ENCODE measurements around the gene ZDHHC22. TPM values are rescaled to one million over a fixed set of nuclear protein-coding genes. Genes with fewer than 3 reads are reported as not detected.

The ZDHHC22 gene
- total and polyA plus RNA-seq, 2 experiments from 2014 or later: 17.6 to 32.1 TPM

DNA sequence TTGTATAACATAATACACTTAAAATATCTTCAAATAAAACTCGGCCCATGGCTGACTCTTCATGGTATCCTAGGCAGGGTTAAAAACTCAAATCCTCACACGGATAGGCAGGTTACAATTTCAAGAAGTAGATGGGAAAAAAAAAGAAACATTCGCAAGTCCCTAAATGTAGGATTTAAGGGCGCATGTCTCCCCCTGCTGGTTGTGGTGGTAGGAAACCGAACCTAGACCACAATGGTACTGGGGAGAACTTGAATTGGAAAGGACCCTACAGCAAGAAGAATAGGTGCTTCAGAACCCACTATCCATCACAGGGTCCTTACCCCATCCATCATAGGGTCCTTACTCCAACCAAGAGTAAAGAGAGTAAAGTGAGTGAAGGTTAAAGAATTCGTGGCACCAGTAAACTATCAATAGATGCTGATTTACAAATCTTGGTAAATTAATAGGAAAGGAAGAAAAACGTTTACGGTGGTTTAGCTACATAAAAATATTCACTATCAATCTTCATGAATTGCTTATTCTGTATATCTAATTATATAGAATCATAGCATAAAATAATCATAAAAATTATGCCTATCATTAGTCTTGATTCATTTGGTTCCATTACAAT is 46.8 kb downstream of the ZDHHC22 start:
- Histone ChIP-seq H3K9me2 (ENCODE audit: insufficient read depth) (no peaks in the 10 kb centered on the region), H3K4me3 (no peak overlapping the region), H3K4me1 (ENCODE audit: insufficient read depth) (peaks cover 18% of the 10 kb centered on the region), H2AFZ (no peak overlapping the region), H3K4me2 (no peak overlapping the region), H3K79me2 (replicated peaks; ENCODE audit: insufficient read depth) (peaks cover 24% of the 10 kb centered on the region), H3K27me3 (ENCODE audit: insufficient read depth) (no peaks in the 10 kb centered on the region), H3K36me3 (ENCODE audit: insufficient read depth) (no peaks in the 10 kb centered on the region), H3F3A (replicated peaks; ENCODE audit: low read depth) (peaks cover 7% of the 10 kb centered on the region; the same call in 1 of the 2 replicates), H4K20me1 (replicated peaks; ENCODE audit: insufficient read depth) (no peaks in the 10 kb centered on the region), H3K27ac (ENCODE audit: low read depth) (no peak overlapping the region)
- Mint-ChIP-seq H3K27ac (no peak overlapping the region), H3K27me3 (ENCODE audit: insufficient read depth, low read depth, poor library complexity) (peaks cover 8% of the 10 kb centered on the region), H3K36me3 (ENCODE audit: low read depth) (peaks cover 11% of the 10 kb centered on the region; the same call in 2 of the 3 replicates), H3K9me3 (peaks cover 21% of the 10 kb centered on the region), H3K4me1 (peaks cover 33% of the 10 kb centered on the region), H3K4me3 (no peak overlapping the region)
- ATAC-seq: peak; percentile 17
- peak; percentile 96 for DNase-seq (ENCODE audit: low spot score)
- TF ChIP-seq CTCF (conservative IDR thresholded peaks at IDR 0.05; ENCODE audit: low read depth in 2 of 2) (peak; percentile 94 to 98), CREB1 (CRISPR knock-in tag; IDR thresholded peaks at IDR 0.05; ENCODE audit: low read depth) (no peak)

- no peak overlapping the region for H2AFZ ChIP-seq
- Mint-ChIP-seq H3K4me1 (peaks cover 42% of the 10 kb centered on the region), H3K27me3 (ENCODE audit: insufficient read depth, low read depth, poor library complexity) (peaks cover 5% of the 10 kb centered on the region), H3K4me3 (no peak overlapping the region), H3K9me3 (peaks cover 21% of the 10 kb centered on the region), H3K27ac (no peak overlapping the region), H3K36me3 (ENCODE audit: low read depth) (peaks cover 11% of the 10 kb centered on the region; the same call in 2 of the 3 replicates)
- ATAC-seq: no peak
- no peaks in the 10 kb centered on the region for H3K9me2 ChIP-seq (ENCODE audit: insufficient read depth)
- peaks cover 10% of the 10 kb centered on the region for H3K79me2 ChIP-seq (replicated peaks; ENCODE audit: insufficient read depth)
- H3K27me3 ChIP-seq (ENCODE audit: insufficient read depth): no peaks in the 10 kb centered on the region
- no peak overlapping the region for H3K4me3 ChIP-seq
- no peak overlapping the region for H3K4me2 ChIP-seq
- H3K4me1 ChIP-seq (ENCODE audit: insufficient read depth): peaks cover 18% of the 10 kb centered on the region
- no peaks in the 10 kb centered on the region for H4K20me1 ChIP-seq (replicated peaks; ENCODE audit: insufficient read depth)
- no peak for TF ChIP-seq ZNF331 (CRISPR knock-in tag; IDR thresholded peaks at IDR 0.05; ENCODE audit: low read depth)
- TF ChIP-seq, protein P1, sequence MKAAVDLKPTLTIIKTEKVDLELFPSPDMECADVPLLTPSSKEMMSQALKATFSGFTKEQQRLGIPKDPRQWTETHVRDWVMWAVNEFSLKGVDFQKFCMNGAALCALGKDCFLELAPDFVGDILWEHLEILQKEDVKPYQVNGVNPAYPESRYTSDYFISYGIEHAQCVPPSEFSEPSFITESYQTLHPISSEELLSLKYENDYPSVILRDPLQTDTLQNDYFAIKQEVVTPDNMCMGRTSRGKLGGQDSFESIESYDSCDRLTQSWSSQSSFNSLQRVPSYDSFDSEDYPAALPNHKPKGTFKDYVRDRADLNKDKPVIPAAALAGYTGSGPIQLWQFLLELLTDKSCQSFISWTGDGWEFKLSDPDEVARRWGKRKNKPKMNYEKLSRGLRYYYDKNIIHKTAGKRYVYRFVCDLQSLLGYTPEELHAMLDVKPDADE (IDR thresholded peaks at IDR 0.05): no peak
- H3F3A ChIP-seq (replicated peaks; ENCODE audit: low read depth): peaks cover 7% of the 10 kb centered on the region; the same call in 1 of the 2 replicates
- no peak for DNase-seq (ENCODE audit: low spot score)
- no peak overlapping the region for H3K27ac ChIP-seq (ENCODE audit: low read depth)
- no peaks in the 10 kb centered on the region for H3K36me3 ChIP-seq (ENCODE audit: insufficient read depth)
Measured at GRCh38 chr14:77092676-77093075, 48.9 kb downstream of the ZDHHC22 start.

- H3K79me2 ChIP-seq (replicated peaks; ENCODE audit: insufficient read depth): peaks cover 4% of the 10 kb centered on the region
- no peaks in the 10 kb centered on the region; the same call in 1 of the 2 replicates for H3F3A ChIP-seq (replicated peaks; ENCODE audit: low read depth)
- H3K36me3 ChIP-seq (ENCODE audit: insufficient read depth): no peaks in the 10 kb centered on the region
- DNase-seq (ENCODE audit: low spot score) (no peak), ATAC-seq (no peak)
- peaks cover 43% of the 10 kb centered on the region for H3K4me1 Mint-ChIP-seq
- H3K4me3 Mint-ChIP-seq: no peak overlapping the region
- no peak overlapping the region for H3K27ac Mint-ChIP-seq
- H4K20me1 ChIP-seq (replicated peaks; ENCODE audit: insufficient read depth): no peaks in the 10 kb centered on the region
- peaks cover 18% of the 10 kb centered on the region for H3K4me1 ChIP-seq (ENCODE audit: insufficient read depth)
- no peak overlapping the region for H3K4me3 ChIP-seq
- H3K36me3 Mint-ChIP-seq (ENCODE audit: low read depth): peaks cover 11% of the 10 kb centered on the region; the same call in 2 of the 3 replicates
- no peaks in the 10 kb centered on the region for H3K27me3 ChIP-seq (ENCODE audit: insufficient read depth)
- no peak overlapping the region for H3K27ac ChIP-seq (ENCODE audit: low read depth)
- no peak overlapping the region for H3K4me2 ChIP-seq
- H3K9me2 ChIP-seq (ENCODE audit: insufficient read depth): no peaks in the 10 kb centered on the region
- H2AFZ ChIP-seq: no peak overlapping the region
- peaks cover 2% of the 10 kb centered on the region for H3K27me3 Mint-ChIP-seq (ENCODE audit: insufficient read depth, low read depth, poor library complexity)
- peaks cover 21% of the 10 kb centered on the region for H3K9me3 Mint-ChIP-seq
- no peak for TF ChIP-seq CTCF (conservative IDR thresholded peaks at IDR 0.05; ENCODE audit: low read depth in 2 of 2)
- no peak for TF ChIP-seq EZH2phosphoT487 (IDR thresholded peaks at IDR 0.05; ENCODE audit: unreplicated experiment)
- TF ChIP-seq STAT1 (IDR thresholded peaks at IDR 0.05; ENCODE audit: unreplicated experiment): no peak
- TF ChIP-seq NANOG (IDR thresholded peaks at IDR 0.05; ENCODE audit: borderline replicate concordance): no peak
- TF ChIP-seq ZNF114 (CRISPR knock-in tag; IDR thresholded peaks at IDR 0.05): no peak
- TF ChIP-seq POLR2AphosphoS5 (IDR thresholded peaks at IDR 0.05; ENCODE audit: low read depth): no peak
- no peak for TF ChIP-seq CREB1 (CRISPR knock-in tag; IDR thresholded peaks at IDR 0.05; ENCODE audit: low read depth)
- TF ChIP-seq REST (IDR thresholded peaks at IDR 0.05; ENCODE audit: unreplicated experiment): no peak
Measured at GRCh38 chr14:77091518-77091917, 50.1 kb downstream of the ZDHHC22 start.
